Fibroblast of the aortic adventitia (primary cell): ENCODE measurements around the gene IRF5. TPM values are rescaled to one million over a fixed set of nuclear protein-coding genes. Genes with fewer than 3 reads are reported as not detected.

Source experiments
- DNase-seq: peaks from one replicate; pipeline ENCODE4 v3.0.0-alpha.2; 2010; ENCODE audit warnings: low read depth
- H3K4me3 ChIP-seq: 2 replicates; pipeline ENCODE4 v1.5.1; 2011; ENCODE audit warnings: low read depth, mild to moderate bottlenecking, control low read depth, low read length, moderate library complexity
- total RNA-seq: library from RNA; depleted of rRNA; stranded (reverse); fragments of >200 nt; gene quantifications from 2 replicates; pipeline ENCODE4 v1.2.3, GENCODE V29; 2012; ENCODE audit warnings: low replicate concordance
- TF ChIP-seq, protein P1 (sequence below): IDR thresholded peaks from 2 replicates; pipeline ENCODE4 v1.5.1; 2011; ENCODE audit warnings: mild to moderate bottlenecking, low read length, control low read depth, inconsistent platforms; ENCODE audit not compliant: insufficient read depth

The IRF5 gene
- total RNA-seq, 1 donor: not detected

- H3K4me3 ChIP-seq: no peak overlapping the region
- TF ChIP-seq, protein P1, sequence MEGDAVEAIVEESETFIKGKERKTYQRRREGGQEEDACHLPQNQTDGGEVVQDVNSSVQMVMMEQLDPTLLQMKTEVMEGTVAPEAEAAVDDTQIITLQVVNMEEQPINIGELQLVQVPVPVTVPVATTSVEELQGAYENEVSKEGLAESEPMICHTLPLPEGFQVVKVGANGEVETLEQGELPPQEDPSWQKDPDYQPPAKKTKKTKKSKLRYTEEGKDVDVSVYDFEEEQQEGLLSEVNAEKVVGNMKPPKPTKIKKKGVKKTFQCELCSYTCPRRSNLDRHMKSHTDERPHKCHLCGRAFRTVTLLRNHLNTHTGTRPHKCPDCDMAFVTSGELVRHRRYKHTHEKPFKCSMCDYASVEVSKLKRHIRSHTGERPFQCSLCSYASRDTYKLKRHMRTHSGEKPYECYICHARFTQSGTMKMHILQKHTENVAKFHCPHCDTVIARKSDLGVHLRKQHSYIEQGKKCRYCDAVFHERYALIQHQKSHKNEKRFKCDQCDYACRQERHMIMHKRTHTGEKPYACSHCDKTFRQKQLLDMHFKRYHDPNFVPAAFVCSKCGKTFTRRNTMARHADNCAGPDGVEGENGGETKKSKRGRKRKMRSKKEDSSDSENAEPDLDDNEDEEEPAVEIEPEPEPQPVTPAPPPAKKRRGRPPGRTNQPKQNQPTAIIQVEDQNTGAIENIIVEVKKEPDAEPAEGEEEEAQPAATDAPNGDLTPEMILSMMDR: no peak
- DNase-seq: no peak
Measured at GRCh38 chr7:128955981-128956380, 18.3 kb downstream of the IRF5 start.

- DNase-seq: no peak
- TF ChIP-seq, protein P1: no peak
- no peak overlapping the region for H3K4me3 ChIP-seq
Measured at GRCh38 chr7:128959296-128959695, 21.6 kb downstream of the IRF5 start.

GRCh38 chr7:128961030-128961659, 23.4 kb downstream of the IRF5 start:
- no peak overlapping the region for H3K4me3 ChIP-seq
- DNase-seq: no peak
- TF ChIP-seq, protein P1: no peak

DNA sequence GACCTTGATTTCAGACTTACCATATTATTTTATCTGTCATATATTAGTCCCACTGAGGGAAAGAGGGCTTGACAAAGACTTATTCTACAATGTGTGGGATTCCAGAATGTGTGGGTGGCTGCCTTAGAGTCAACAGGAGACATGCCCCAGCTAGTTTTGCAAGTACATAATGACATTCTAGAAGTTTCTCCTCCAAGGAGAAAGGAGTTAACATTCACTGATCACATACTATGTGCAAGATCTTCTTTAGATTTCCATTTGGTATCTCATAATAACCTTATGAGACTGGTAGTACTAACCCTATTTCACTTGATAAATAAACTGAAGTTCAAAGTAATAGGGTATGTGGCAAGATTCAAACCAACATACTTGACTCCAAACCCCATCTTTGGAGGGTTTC, 25.2 kb downstream of the IRF5 start:
- no peak for DNase-seq
- TF ChIP-seq, protein P1: no peak
- H3K4me3 ChIP-seq: no peak overlapping the region

DNA sequence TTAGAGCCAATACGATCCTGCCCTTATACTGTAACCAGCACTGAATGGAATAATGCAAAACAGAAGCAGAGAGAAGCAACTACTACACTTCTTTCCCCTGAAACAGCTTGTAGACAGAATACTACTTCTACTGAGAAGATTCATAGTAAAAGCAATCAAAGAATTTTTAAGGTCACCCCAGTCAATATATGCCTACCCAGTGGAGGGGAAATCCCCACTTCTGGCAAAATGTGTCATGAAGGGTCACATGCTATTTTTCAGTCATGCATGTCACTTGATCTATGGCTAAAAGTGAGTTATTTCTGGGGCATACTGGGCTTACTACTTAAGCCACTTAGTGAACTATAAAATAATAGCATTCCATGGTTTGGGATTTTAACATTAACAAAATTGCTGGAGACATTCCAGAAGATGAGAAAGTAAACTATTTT, 25.6 kb downstream of the IRF5 start:
- DNase-seq: no peak
- TF ChIP-seq, protein P1: no peak
- no peak overlapping the region for H3K4me3 ChIP-seq

DNA sequence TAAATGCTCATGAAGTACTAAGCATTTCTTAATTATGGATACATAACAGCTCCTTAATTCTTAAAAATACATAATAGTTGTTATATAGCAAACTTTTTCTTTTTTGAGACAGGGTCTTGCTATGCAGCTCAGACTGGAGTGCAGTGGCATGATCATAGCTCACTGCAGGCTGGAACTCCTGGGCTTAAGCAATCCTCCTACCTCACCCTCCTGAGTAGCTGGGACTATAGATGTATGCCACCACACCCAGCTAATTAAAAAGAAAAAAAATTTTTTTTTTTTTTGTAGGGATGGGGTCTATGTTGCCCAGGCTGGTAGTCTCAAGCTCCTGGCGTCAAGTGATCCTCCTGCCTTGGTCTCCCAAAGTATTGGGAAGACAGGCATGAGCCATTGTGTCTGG, 30.9 kb downstream of the IRF5 start:
- no peak for DNase-seq
- H3K4me3 ChIP-seq: no peak overlapping the region
- TF ChIP-seq, protein P1: no peak
